Measurements from ENCODE around the gene PON3. TPM values are rescaled to one million over a fixed set of nuclear protein-coding genes. Genes with fewer than 3 reads are reported as not detected.

PON3 gene
- total RNA-seq, result not detected in 2 replicates
- polyA plus RNA-seq (2012), result not detected

GRCh38 chr7:95396136-95397032, at the start of gene PON3:
TSS of gene PON3 (minus strand) at chr7:95396375. CDS start at chr7:95396350, 25 bp downstream.
- DNase-seq (ENCODE audit: low read depth), result no peak

DNA sequence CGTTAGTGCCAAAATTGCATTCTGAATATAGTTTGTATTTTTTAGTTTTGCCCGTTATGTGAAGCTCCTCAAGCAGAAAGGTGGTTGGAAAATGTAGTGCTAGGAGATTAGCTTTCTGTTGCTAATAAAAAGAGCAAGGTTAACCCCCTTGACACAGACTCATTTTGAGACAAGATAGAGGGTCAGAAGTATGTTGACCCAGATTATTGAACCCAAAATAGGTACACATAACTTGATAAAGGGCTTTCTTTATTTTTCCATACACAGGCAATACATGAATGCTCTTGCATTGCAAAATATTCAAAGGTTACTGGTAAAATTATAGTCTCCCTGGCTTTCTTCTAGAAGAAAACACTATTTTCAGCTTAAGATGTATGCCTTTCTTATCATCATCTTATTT, 48.6 kb upstream of the PON3 start:
- DNase-seq (ENCODE audit: low read depth), result no peak

GRCh38 chr7:95441042-95441823, 45.1 kb upstream of the PON3 start:
- no peak for DNase-seq (ENCODE audit: low read depth)

DNA sequence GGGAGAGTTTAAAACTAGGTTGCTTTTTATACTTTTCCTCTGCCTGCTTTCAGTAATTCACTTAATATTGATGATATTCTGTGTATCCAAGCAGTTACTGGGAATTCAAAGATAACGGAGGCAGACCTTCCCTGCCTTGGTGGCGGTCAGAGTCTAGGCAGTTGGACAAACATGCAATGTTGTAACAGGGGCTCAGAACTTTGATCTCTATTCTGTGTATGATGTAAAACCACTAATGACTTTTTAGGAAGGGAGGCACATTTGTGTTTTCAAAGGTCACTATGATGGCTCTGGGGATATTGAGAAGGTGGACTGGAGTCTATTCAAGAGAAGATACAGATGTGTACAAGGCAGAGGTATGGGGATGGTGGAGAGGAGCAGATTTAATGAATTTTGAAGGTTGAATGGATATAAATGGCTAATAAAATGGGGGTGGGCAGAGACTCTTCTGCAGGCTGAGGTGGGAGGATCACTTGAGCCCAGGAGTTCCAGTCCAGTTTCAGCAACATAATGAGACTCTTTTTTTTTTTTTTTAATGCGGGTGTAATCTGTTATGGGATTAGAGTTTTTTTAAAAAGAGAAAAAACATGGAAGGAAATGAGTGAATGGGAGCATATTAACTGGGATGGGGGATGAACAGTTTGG, 44.3 kb upstream of the PON3 start:
- no peak for DNase-seq (ENCODE audit: low read depth)

GRCh38 chr7:95436407-95436806, 40.2 kb upstream of the PON3 start:
- DNase-seq (ENCODE audit: low read depth), result no peak

- no peak for DNase-seq (ENCODE audit: low read depth)
These were observed 39.2 kb upstream of the PON3 start for GRCh38 chr7:95435422-95435780.

DNA sequence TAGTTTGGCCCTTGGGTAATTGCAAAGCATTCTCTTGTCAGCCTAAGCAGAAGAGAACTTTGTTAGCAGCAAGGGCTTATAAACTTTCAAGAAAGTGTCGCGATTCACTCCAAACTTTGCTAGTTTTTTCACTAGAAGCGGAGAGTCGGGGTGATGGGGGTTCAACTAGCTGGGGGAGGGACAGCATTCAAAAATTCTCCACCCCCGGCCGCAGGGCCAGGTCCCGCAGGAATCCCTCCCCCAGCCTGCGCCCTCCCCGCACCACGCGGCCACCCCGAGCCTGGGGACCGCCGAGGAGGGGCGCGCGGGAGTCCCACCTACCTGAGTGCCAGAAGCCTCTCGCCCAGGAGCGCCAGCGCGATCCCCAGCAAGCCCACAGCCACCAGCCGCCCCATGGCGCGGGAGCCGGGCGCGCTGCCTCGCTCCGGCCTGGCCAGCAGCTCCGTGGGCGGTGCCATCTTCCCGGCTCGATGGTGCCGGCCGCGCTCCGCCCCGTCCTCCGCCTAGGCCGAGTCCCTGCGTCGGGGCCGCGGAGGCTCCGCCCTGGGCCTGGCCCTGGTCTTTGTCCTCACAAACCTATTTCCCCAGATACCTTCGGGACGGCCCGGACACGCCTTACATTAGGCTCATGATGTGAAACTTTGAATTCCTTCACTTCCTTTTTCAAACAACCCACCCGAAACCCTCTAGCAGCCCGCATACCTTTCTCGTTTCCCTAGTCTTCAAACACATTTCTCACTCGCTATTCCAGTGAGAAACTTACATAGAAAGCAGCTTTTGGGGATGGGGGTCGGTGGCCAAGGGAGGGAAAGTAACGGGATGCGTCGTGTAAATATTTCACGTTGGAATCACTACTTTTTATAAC, 38.6 kb upstream of the PON3 start, which contains the start of gene PON2:
TSS of gene PON2 (minus strand) at position 472 of the 865 bp plus-strand sequence. CDS start at position 395, 77 bp downstream.
- DNase-seq (ENCODE audit: low read depth), result peak; percentile 92

- no peak for DNase-seq (ENCODE audit: low read depth)
These were observed 37.9 kb upstream of the PON3 start for GRCh38 chr7:95433952-95434556.

DNA sequence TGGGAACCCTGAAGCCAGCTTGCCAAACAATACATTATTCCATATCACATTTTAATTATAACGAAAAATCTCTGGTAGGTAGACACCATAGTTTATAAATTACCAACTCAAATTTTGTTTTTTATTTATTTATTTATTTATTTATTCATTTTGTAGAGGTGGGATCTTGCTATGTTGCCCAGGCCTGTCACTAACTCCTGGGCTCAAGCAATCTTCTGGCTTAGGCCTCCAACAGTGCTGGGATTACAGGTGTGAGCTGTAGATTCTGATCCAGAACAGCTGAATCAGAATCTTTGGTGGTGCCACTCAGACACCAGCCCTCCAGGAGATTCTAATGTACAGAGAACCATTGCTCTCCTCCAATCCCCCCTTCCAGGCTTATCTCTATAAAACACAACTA, 37.0 kb upstream of the PON3 start:
- DNase-seq (ENCODE audit: low read depth), result no peak

DNA sequence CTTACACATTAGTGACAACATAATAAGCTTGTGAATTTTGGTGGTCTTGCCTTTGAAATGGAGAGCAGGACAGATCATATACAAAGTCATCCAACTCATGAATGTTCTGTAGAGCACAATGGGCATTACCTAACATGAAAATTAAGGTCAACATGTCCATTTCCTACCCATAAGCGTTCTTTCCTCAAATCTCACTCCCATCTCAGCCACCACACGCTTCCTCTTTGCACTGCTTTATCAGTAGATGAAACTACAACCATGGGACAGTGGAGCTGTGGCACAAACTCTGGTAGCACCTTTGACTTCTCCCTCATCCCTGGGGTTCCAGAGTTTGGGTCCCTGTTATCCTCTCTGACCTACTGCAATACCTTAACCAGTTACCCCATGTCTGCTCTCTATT, 36.4 kb upstream of the PON3 start:
- DNase-seq (ENCODE audit: low read depth), result no peak

DNA sequence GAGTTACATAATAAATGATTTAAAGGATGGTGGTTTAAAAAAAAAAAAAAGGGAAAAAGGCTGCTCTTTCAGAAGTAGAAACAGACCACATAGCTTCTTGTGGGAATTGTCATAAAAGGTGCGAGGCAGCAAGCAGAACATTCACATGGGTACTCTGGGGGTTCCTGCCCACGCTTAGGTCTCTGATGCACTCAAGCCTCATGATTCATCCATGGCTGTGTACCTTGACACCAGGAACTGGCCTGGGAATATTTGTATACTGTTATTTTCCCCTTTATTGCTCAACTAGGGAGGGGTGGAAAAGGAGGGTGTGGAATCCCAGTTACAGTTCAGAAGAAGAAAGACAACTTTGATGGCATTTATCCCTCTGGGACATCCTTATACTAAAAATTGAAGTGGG, 34.7 kb upstream of the PON3 start:
- no peak for DNase-seq (ENCODE audit: low read depth)

DNA sequence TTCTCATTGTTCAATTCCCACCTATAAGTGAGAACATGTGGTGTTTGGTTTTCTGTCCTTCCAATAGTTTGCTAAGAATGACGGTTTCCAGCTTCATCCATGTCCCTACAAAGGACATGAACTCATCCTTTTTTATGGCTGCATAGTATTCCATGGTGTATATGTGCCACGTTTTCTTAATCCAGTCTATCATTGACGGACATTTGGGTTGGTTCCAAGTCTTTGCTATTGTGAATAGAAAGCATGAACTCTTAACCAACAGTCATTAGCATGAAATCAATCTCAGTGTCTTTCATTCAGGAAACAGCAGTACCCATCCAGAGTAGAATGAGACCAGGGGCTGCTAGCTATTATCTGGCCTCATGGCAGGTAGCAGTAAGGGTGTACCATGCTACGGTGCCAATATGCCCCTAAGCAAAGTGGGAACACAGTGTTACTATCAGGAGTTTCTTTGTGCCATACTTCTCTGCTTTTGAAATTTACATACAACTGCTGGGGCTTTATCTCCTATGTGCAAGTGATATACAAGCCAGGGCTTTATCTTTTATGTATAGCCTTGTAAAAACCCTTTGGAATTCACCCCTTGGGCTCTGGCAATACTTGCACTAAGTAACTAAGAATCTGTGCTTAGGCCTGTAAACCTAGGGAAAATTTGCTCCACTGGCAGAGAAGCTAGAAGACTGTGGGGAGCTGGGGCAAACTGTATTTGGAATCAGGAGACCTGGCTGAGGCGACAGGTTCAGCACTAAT, 33.2 kb upstream of the PON3 start:
- DNase-seq (ENCODE audit: low read depth), result no peak

DNA sequence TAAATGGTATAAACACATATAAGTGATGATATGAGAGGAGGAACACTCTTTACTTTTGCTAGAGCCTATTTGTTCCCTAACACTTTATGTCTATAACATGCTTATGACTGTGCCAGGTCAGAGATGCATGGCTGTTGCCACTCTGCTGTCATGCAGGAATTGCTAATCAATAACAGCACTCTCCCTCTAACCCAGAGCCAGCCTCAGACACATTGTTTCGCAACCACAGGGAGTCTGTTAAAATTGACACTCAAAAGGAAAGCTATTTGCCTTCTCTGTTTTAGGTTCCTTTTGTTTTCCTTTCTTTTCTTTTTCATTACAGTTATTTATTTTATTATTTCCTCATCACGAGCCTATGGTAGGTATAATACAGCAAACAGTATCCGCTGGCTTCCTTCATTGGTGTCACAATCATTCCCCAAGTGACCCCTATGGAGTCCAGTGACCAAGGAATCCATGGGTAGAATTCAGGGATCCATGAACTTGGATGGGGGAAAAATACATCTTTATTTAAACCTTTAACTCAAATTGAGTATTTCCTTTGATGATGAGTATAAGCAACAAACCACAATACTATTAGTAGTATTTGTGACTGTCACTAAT, 31.8 kb upstream of the PON3 start:
- no peak for DNase-seq (ENCODE audit: low read depth)

DNA sequence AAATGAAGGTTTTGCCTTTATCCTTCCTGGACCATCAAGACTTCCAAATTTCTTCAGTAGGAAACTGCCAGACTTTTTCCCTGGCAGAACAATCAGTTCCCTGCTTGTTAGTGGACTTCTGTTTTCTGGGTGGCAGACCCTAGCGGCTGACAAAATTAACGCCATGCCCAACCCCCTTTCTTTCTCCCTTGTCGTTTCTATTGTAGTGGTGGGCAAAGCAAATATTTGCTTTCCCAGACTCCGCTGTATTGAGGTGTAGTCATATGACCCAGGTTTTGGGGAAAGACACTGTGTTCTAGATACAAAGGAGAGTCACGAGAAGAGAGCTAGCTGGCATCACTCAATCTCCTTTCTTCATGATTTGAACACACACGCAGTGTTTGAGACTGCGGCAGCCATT, 31.0 kb upstream of the PON3 start:
- no peak for DNase-seq (ENCODE audit: low read depth)

DNA sequence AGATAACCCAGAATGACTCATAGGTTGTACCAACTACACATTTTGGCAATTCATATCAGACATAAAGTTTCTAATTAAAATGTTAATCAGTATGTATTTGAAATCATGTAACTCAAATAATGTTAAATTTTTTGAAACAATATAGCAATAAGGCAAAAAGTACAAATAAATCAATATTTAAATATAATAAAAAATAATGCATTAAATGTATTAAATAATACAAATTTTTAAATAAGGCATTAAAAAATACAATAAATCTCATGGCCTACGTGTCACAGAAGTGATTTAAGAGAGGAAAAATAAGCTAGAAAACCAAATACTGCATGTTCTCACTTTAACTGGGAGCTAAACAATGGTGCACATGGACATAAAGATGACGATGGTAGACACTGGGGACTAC, 29.5 kb upstream of the PON3 start:
- DNase-seq (ENCODE audit: low read depth), result no peak

GRCh38 chr7:95424716-95425115, 28.5 kb upstream of the PON3 start:
- DNase-seq (ENCODE audit: low read depth), result no peak

DNA sequence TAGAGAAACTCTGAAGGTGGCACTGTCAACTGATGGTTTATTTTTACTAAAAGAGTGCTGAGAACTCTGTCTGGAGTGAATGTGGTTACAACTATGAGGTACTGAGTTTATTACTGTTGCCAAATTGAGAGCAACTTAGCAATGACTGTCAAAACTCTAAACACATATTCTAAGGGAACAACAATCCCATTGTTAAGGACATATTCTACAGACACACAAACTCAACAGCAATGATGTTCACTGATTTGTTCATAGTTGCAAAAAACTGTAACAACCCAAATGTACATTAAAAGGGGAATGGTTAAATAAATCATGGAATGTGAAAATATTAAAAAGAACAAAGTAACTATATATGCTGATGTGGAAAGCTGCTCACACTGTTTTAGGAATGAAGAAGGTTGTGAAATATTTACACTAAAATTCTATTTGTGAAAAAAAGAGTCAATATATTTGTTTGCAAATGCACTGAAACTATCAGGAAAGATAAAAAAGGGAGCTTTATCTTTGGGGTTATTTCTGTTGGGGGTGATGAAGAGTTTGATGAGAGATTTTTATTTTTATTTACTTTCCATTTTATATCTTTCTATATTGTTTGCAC, 25.8 kb upstream of the PON3 start:
- DNase-seq (ENCODE audit: low read depth), result peak; percentile 23

GRCh38 chr7:95421000-95421846, 25.0 kb upstream of the PON3 start:
- DNase-seq (ENCODE audit: low read depth), result peak; percentile 54

All from myocyte (in vitro differentiated cells).